Mesothelial cell of epicardium (in vitro differentiated cells): ENCODE measurements around the gene NOTCH2. TPM values are rescaled to one million over a fixed set of nuclear protein-coding genes. Genes with fewer than 3 reads are reported as not detected.

Source experiments
- DNase-seq, 2 experiments: peaks; one replicate each; pipeline ENCODE4 v3.0.0; 2021; ENCODE audit warnings: low spot score in 2 of 2; ENCODE audit not compliant: unreplicated experiment in 2 of 2
- H3K27ac Mint-ChIP-seq: 2 replicates; pipeline ENCODE4 v1.8.0; 2021; ENCODE audit warnings: mixed read lengths
- H3K27me3 Mint-ChIP-seq: 2 replicates; pipeline ENCODE4 v1.8.0; 2021; ENCODE audit warnings: low read depth, mixed read lengths
- H3K36me3 Mint-ChIP-seq: 2 replicates; pipeline ENCODE4 v1.8.0; 2021; ENCODE audit warnings: mixed read lengths
- H3K4me1 Mint-ChIP-seq: 2 replicates; pipeline ENCODE4 v1.8.0; 2021; ENCODE audit warnings: mixed read lengths
- H3K4me3 Mint-ChIP-seq: 2 replicates; pipeline ENCODE4 v1.8.0; 2021; ENCODE audit warnings: mild to moderate bottlenecking, moderate library complexity, mixed read lengths
- H3K9me3 Mint-ChIP-seq: 2 replicates; pipeline ENCODE4 v1.8.0; 2021; ENCODE audit warnings: mixed read lengths
- CTCF ChIP-seq: fragments of 200-600 bp; sonication (generic); IDR thresholded peaks from one replicate; pipeline ENCODE4 v1.5.0; 2021; ENCODE audit warnings: antibody characterized with exemption; ENCODE audit not compliant: unreplicated experiment
- total RNA-seq: library from RNA; stranded (reverse); gene quantifications from 3 replicates; pipeline ENCODE4 v1.2.1, GENCODE V29; 2021

The NOTCH2 gene
- total RNA-seq, 1 donor from 2014 or later = 292 TPM

GRCh38 chr1:119906927-119907652, 162.4 kb downstream of the NOTCH2 start:
- TF ChIP-seq CTCF = no peak
- peaks cover 4% of the 10 kb centered on the region for H3K4me1 Mint-ChIP-seq
- H3K27ac Mint-ChIP-seq = no peak overlapping the region

GRCh38 chr1:119903443-119903835, 166.0 kb downstream of the NOTCH2 start:
- TF ChIP-seq CTCF = no peak
- Mint-ChIP-seq H3K4me1 (peaks cover 4% of the 10 kb centered on the region), H3K27ac (no peak overlapping the region), H3K27me3 (peaks cover 13% of the 10 kb centered on the region), H3K9me3 (peaks cover 19% of the 10 kb centered on the region), H3K4me3 (no peak overlapping the region), H3K36me3 (peaks cover 5% of the 10 kb centered on the region)
- no peak for DNase-seq

More at GRCh38 chr1:119906927-119907652, 162.4 kb downstream of the NOTCH2 start:
- Mint-ChIP-seq H3K9me3 (peaks cover 19% of the 10 kb centered on the region), H3K27me3 (peaks cover 12% of the 10 kb centered on the region), H3K4me3 (no peak overlapping the region), H3K36me3 (peaks cover 8% of the 10 kb centered on the region)
- DNase-seq = no peak

- Mint-ChIP-seq H3K4me3 (no peak overlapping the region), H3K27ac (no peak overlapping the region), H3K36me3 (peaks cover 5% of the 10 kb centered on the region), H3K9me3 (peaks cover 19% of the 10 kb centered on the region), H3K27me3 (peaks cover 13% of the 10 kb centered on the region), H3K4me1 (peaks cover 4% of the 10 kb centered on the region)
- no peak for DNase-seq
- no peak for TF ChIP-seq CTCF
Observed at GRCh38 chr1:119902775-119903442, 166.6 kb downstream of the NOTCH2 start.

DNA sequence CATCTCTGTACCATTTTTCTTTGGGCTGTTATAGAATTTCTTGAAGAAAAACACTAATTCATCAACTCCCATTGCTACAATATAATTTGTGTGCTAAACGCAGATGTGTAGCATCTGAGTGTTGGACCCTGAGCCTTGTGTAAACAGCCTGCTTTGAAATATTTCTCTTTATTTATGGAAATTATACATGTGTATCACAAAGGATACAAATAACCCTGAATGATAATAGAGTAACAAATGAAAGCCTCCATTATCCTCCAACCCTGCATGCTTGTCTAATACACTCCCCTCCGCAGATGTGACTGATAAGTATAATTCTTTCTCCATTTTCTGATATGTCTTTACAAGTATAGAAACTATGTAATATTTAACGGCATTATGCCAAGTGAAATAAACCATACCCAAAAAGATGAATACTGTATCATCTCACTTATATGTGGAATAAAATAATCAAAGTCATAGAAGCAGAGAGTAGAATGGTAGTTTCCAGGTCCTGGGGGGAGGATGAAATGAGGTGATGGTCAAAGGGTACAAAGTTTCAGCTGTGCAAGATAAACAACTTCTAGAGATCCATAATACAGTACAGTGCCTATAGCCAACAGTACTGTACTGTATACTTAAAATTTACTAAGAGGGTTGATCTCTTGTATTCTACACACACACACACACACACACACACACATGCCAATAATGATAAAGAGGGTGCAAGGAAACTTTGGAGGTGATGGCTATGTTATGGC, 170.3 kb downstream of the NOTCH2 start:
- Mint-ChIP-seq H3K9me3 (no peaks in the 10 kb centered on the region), H3K4me3 (no peak overlapping the region), H3K4me1 (peaks cover 4% of the 10 kb centered on the region), H3K27ac (no peak overlapping the region), H3K36me3 (no peaks in the 10 kb centered on the region), H3K27me3 (peaks cover 13% of the 10 kb centered on the region)
- DNase-seq = no peak
- TF ChIP-seq CTCF = no peak

- H3K9me3 Mint-ChIP-seq = no peaks in the 10 kb centered on the region
- no peak for TF ChIP-seq CTCF
- H3K27ac Mint-ChIP-seq = no peak overlapping the region
- no peaks in the 10 kb centered on the region for H3K36me3 Mint-ChIP-seq
- no peak overlapping the region for H3K4me3 Mint-ChIP-seq
- DNase-seq = no peak
- H3K27me3 Mint-ChIP-seq = peaks cover 8% of the 10 kb centered on the region
- peaks cover 1% of the 10 kb centered on the region for H3K4me1 Mint-ChIP-seq
Observed at GRCh38 chr1:119898530-119898929, 170.9 kb downstream of the NOTCH2 start.
